K562 (cell line): ENCODE measurements around the gene HAUS3. TPM values are rescaled to one million over a fixed set of nuclear protein-coding genes. Genes with fewer than 3 reads are reported as not detected.

ENCODE experiments used
- ATAC-seq: fragments of 200-7000 bp; cut with Tn5 transposase; 3 replicates; pipeline ENCODE4 v1.9.1; 2020; ENCODE audit warnings: moderate library complexity
- BruUV-seq: library from RNA; stranded (reverse); fragments of 400-500 nt; replicated peaks from 2 replicates; lab custom pipeline; 2021; lab: Mats Ljungman, UMichigan
- CTCF ChIA-PET: fragments of 300-600 bp; formaldehyde crosslinking; extraction: SDS; loops from one replicate; lab custom pipeline; 2021; ENCODE audit warnings: low intra/inter-chr PET ratio; lab: Yijun Ruan, JAX
- POLR2A ChIA-PET: fragments of 300-600, 350-650 bp; sonication (Branson Sonifier 250); formaldehyde crosslinking; extraction: SDS; loops from one replicate; lab custom pipeline; 2021; ENCODE audit warnings: antibody characterized with exemption, inconsistent platforms; lab: Yijun Ruan, JAX
- DNase-seq, 4 experiments: peaks; one replicate each; pipeline versions ENCODE4 v3.0.0 to v3.0.0-alpha.2; 2011 to 2018; ENCODE audit warnings: low spot score in 3 of 4, mixed read lengths in 3 of 4; ENCODE audit errors: extremely low read depth in 1 of 4
- FAIRE-seq: peaks from 2 replicates; lab custom pipeline; 2011; peaks lifted over from hg19 to GRCh38; lab: Jason Lieb, UNC
- H2AFZ ChIP-seq: 2 replicates; pipeline ENCODE4 v1.6.0; 2011; ENCODE audit warnings: low read depth, low read length, control low read depth, inconsistent platforms
- H3K27ac ChIP-seq: fragments of 200-600 bp; 3 replicates; pipeline ENCODE4 v1.8.0; 2011; ENCODE audit warnings: low read depth, mild to moderate bottlenecking, control low read depth, inconsistent platforms, low read length, moderate library complexity, mixed read lengths; ENCODE audit errors: extremely low read depth
- H3K27me3 ChIP-seq, 2 experiments: fragments of 300-600 bp in 1 of 2; 2 replicates in 1 of 2; 3 replicates in 1 of 2; pipeline versions ENCODE4 v1.6.0 to v1.8.0; 2011; ENCODE audit warnings: inconsistent platforms in 2 of 2, low read length in 2 of 2, mild to moderate bottlenecking in 1 of 2, mixed read lengths in 1 of 2, moderate library complexity in 1 of 2; ENCODE audit not compliant: control insufficient read depth in 2 of 2, insufficient read depth in 2 of 2
- H3K36me3 ChIP-seq: fragments of 300-600 bp; 3 replicates; pipeline ENCODE4 v1.8.0; 2011; ENCODE audit warnings: mild to moderate bottlenecking, low read length, inconsistent platforms; ENCODE audit not compliant: control insufficient read depth, insufficient read depth
- H3K4me1 ChIP-seq, 2 experiments: fragments of 200-600 bp in 1 of 2; replicated peaks in 1 of 2; 2 replicates in 1 of 2; 3 replicates in 1 of 2; pipeline versions ENCODE4 v1.5.1 to v1.8.0; 2011; ENCODE audit warnings: inconsistent platforms in 2 of 2, low read length in 2 of 2, mild to moderate bottlenecking in 1 of 2, mixed read lengths in 1 of 2, moderate library complexity in 1 of 2; ENCODE audit not compliant: control insufficient read depth in 2 of 2, insufficient read depth in 2 of 2
- H3K4me2 ChIP-seq: 2 replicates; pipeline ENCODE4 v1.6.1; 2011; ENCODE audit warnings: low read length, control low read depth, inconsistent platforms, mixed read lengths; ENCODE audit not compliant: insufficient read depth
- H3K4me3 ChIP-seq: fragments of 200-600 bp; sonication (generic), shearing (Covaris generic); 2 replicates; pipeline ENCODE4 v1.5.1; 2016; ENCODE audit warnings: control low read depth, inconsistent platforms
- H3K79me2 ChIP-seq: fragments of 200-600 bp; 3 replicates; pipeline ENCODE4 v1.8.0; 2011; ENCODE audit warnings: low read length, inconsistent platforms; ENCODE audit not compliant: control insufficient read depth, insufficient read depth
- H3K9ac ChIP-seq, 2 experiments: 2 replicates each; pipeline versions ENCODE4 v1.6.0 to v1.6.1; 2011; ENCODE audit warnings: low read depth in 2 of 2, low read length in 2 of 2, control low read depth in 1 of 2, inconsistent platforms in 1 of 2, mild to moderate bottlenecking in 1 of 2, mixed read lengths in 1 of 2; ENCODE audit not compliant: insufficient read depth in 1 of 2
- H3K9me1 ChIP-seq: one replicate; pipeline ENCODE4 v1.6.0; 2011; ENCODE audit warnings: inconsistent platforms, mild to moderate bottlenecking, low read length, moderate library complexity; ENCODE audit not compliant: control insufficient read depth, insufficient read depth
- H3K9me3 ChIP-seq: replicated peaks from 2 replicates; pipeline ENCODE4 v1.5.1; 2011; ENCODE audit warnings: low read depth, low read length, inconsistent platforms; ENCODE audit not compliant: control insufficient read depth, insufficient read depth
- H4K20me1 ChIP-seq: replicated peaks from 2 replicates; pipeline ENCODE4 v1.6.1; 2011; ENCODE audit warnings: low read length, inconsistent platforms, mixed read lengths; ENCODE audit not compliant: control insufficient read depth, insufficient read depth
- DACH1 ChIP-seq: fragments of 450-650 bp; IDR thresholded peaks from 2 replicates; pipeline ENCODE4 v1.6.1; 2018; ENCODE audit not compliant: partially characterized antibody
- ETS2 ChIP-seq: IDR thresholded peaks from 2 replicates; pipeline ENCODE4 v1.6.1; 2016; ENCODE audit warnings: borderline replicate concordance, missing genetic modification characterization, mild to moderate bottlenecking, moderate library complexity, missing compliant biosample characterization; ENCODE audit not compliant: poor library complexity, severe bottlenecking
- EZH2 ChIP-seq: IDR thresholded peaks from 2 replicates; pipeline ENCODE4 v1.6.1; 2012; ENCODE audit warnings: low read depth, mild to moderate bottlenecking, inconsistent platforms, low read length, borderline replicate concordance
- FOXM1 ChIP-seq, 2 experiments: fragments of 450-650 bp in 1 of 2; sonication (generic) in 1 of 2; formaldehyde crosslinking in 1 of 2; IDR thresholded peaks; 2 replicates each; pipeline versions ENCODE4 v1.6.1 to v1.9.0; 2017 to 2022; ENCODE audit warnings: low read depth in 2 of 2, mild to moderate bottlenecking in 2 of 2, missing genetic modification reagents in 1 of 2, moderate library complexity in 1 of 2
- ZNF431 ChIP-seq: sonication (generic); formaldehyde crosslinking; IDR thresholded peaks from 2 replicates; pipeline ENCODE4 v1.8.0; 2022; ENCODE audit warnings: mild to moderate bottlenecking, missing genetic modification reagents
- ZNF449 ChIP-seq: fragments of 250-450 bp; sonication (Bioruptor Pico); IDR thresholded peaks from 2 replicates; pipeline ENCODE4 v1.8.0; 2022; ENCODE audit warnings: moderate library complexity, mild to moderate bottlenecking, inconsistent platforms
- ZNF583 ChIP-seq: fragments of 250-450 bp; sonication (Bioruptor Pico); IDR thresholded peaks from 2 replicates; pipeline ENCODE4 v1.4.0; 2020
- WGBS: fragments of 100-300 bp; shearing (Covaris generic); methylation state at CpG from one replicate; pipeline ENCODE4 v1.1.6; 2016; ENCODE audit warnings: low coverage, mixed read lengths; ENCODE audit not compliant: insufficient coverage; ENCODE audit errors: missing lambda C conversion rate; 5-methylcytosine and 5-hydroxymethylcytosine counted together
- in situ Hi-C: fragments of 300-500 bp; cut with MboI; formaldehyde crosslinking; loops from 4 replicates; pipeline ENCODE4 v1.15.0; 2018; ENCODE audit warnings: inconsistent platforms, mixed read lengths
- intact Hi-C: fragments of 100-400 bp; cut with micrococcal nuclease; formaldehyde crosslinking; loops from 2 replicates; pipeline ENCODE4 v1.14.2; 2022
- polyA plus RNA-seq, 8 experiments: library from polyadenylated mRNA; depleted of rRNA in 4 of 8; stranded (reverse) in 5 of 8; unstranded in 3 of 8; fragments of >200 nt; fragmentation: Nextera tagmentation in 2 of 8; fragmentation: Illumina TruSeq in 1 of 8; extraction: Ambion mirVana in 2 of 8; extraction: Trizol in 1 of 8; gene quantifications; 2 replicates each; pipeline versions ENCODE4 v1.2.1 to v1.2.3, GENCODE V29; 2011 to 2014; ENCODE audit warnings: inconsistent platforms in 1 of 8, missing spikeins in 1 of 8
- total RNA-seq, 7 experiments: library from RNA; depleted of rRNA in 6 of 7; stranded (reverse); fragments of >200 nt in 6 of 7; fragmentation: Illumina TruSeq in 2 of 7; extraction: Trizol in 2 of 7; gene quantifications; 2 replicates each; pipeline versions ENCODE4 v1.2.1 to v1.2.3, GENCODE V29; 2011 to 2021; ENCODE audit warnings: low replicate concordance in 1 of 7

The HAUS3 gene
- total and polyA plus RNA-seq, 9 of the 15 experiments (the other 6 are each of a cell fraction or from before 2014, with no cell fraction given) = 8.9 to 25.7 (median 21.5) TPM

- no peak overlapping the region for H2AFZ ChIP-seq
- POLR2A ChIA-PET = no interaction called here
- intact Hi-C loops (no loop called here), in situ Hi-C loops (no loop called here)
- H3K79me2 ChIP-seq = no peaks in the 10 kb centered on the region
- DNase-seq (no peak), FAIRE-seq (no peak), ATAC-seq (no peak)
- no peak overlapping the region for H3K4me3 ChIP-seq
- H3K9ac ChIP-seq = peak overlapping the region in 1 of 2 experiments; percentile 75; a peak in 2 of 4 replicates
- peaks cover 5 to 73% of the 10 kb centered on the region in 2 experiments; a peak in 4 of 5 replicates for H3K4me1 ChIP-seq
- no peaks in the 10 kb centered on the region for H4K20me1 ChIP-seq
- H3K27me3 ChIP-seq = no peaks in the 10 kb centered on the region
- no TSS peak for BruUV-seq
- H3K9me3 ChIP-seq = no peaks in the 10 kb centered on the region
- CTCF ChIA-PET = no interaction called here
- H3K27ac ChIP-seq = no peak overlapping the region
- H3K9me1 ChIP-seq = no peaks in the 10 kb centered on the region
- TF ChIP-seq EZH2 (no peak), DACH1 (no peak), ZNF449 (CRISPR knock-in tag) (no peak), FOXM1 (IDR thresholded peaks at IDR 0.05; ENCODE audit: low read depth) (no peak), FOXM1 (CRISPR knock-in tag; IDR thresholded peaks at IDR 0.05; ENCODE audit: low read depth) (no peak), ZNF431 (CRISPR knock-in tag) (no peak), ETS2 (tag) (no peak), ZNF583 (CRISPR knock-in tag) (no peak)
- H3K4me2 ChIP-seq = no peak overlapping the region; the same call in 1 of the 2 replicates
- peaks cover 12% of the 10 kb centered on the region; the same call in 1 of the 3 replicates for H3K36me3 ChIP-seq
- 72% methylated on average over 11 of the region's 15 CpGs for WGBS
Observed at GRCh38 chr4:2273221-2273620, 31.3 kb upstream of the HAUS3 start.
